Fibroblast of pulmonary artery (primary cell): ENCODE measurements around the gene CUEDC1.
A peak's percentile ranks its signal among the peaks of the same experiment; 100 is the strongest.

Experiments
- DNase-seq: peaks from one replicate; pipeline ENCODE4 v3.0.0-alpha.2; 2010; ENCODE audit warnings: low read depth
- H3K4me3 ChIP-seq: replicated peaks from 2 replicates; pipeline ENCODE4 v1.5.1; 2011; ENCODE audit warnings: low read depth, mild to moderate bottlenecking, control low read depth, low read length, moderate library complexity
- CTCF ChIP-seq: IDR thresholded peaks from 2 replicates; pipeline ENCODE4 v1.5.1; 2011; ENCODE audit warnings: mild to moderate bottlenecking, control low read depth, low read length, inconsistent platforms; ENCODE audit errors: missing control alignments

The CUEDC1 gene

DNA sequence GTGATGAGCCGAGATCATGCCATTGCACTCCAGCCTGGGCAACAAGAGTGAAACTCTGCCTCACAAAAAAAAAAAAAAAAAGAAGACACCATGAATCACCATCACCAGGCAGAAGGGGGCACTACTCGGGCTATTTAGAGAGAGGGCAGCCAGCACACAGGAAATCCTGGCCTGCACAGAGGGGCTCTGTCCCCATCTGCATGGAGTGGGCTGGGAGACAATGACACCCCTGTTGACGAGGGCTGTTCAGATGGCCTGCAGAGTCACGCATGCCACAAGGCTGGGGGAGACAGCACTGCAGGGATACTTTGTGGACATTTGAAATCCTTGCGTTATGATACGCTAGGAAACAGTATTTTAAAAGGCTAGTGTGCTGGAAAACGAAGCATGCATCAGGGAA lies 48.3 kb downstream of the CUEDC1 start:
- H3K4me3 ChIP-seq = no peak overlapping the region
- no peak for DNase-seq
- peak; percentile 12 for TF ChIP-seq CTCF

- H3K4me3 ChIP-seq = no peak overlapping the region
- DNase-seq = no peak
- no peak for TF ChIP-seq CTCF
These were observed 49.2 kb downstream of the CUEDC1 start for GRCh38 chr17:57905875-57906455.

- no peak for DNase-seq
- no peak for TF ChIP-seq CTCF
- no peak overlapping the region for H3K4me3 ChIP-seq
These were observed 51.3 kb downstream of the CUEDC1 start for GRCh38 chr17:57903961-57904360.

DNA sequence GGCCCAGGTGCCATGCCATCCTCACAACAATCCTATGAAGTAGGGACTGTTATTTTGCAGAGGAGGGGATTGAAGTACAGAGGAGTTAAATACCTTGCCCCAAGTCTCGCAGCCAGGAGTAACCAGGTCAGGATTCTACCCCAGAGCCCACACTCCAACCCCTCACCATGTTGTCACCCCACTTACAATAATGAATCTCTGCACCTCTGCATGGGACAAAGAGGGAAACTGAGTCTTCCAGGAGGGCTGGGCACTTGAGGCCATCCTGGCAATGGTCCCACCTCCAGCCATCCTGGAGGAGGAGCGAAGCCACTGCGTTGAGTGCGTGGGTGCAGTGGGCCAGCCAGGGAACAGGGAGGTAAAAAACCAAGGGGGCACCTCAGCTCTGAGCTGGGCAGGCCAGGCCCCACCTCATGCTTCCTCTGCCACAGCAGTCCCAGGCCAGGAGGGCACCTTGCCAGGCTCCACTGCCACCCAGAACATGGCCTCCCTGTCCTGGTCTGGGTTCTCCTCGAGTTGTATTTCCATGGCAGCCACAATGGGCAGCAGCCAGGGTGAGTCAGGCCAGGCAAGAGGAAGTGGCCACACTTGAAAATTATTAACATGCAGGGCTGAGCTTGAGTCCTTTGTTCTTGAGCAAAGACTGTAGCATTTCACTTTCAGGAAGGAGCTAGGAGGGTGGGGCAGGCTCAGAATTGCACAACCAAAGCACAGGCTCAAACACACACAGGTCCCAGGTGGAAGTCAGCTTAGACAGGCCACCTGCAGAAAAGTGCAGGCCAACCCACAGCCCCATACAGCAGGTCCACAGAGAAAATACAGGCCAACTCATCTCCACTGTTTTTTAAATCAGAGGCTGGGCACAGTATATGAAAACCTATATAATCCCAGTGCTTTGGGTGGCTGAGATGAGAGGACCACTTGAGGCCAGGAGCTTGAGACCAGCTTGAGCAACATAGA lies 52.1 kb downstream of the CUEDC1 start:
- TF ChIP-seq CTCF = no peak
- no peak overlapping the region for H3K4me3 ChIP-seq
- peak; percentile 85 for DNase-seq

DNA sequence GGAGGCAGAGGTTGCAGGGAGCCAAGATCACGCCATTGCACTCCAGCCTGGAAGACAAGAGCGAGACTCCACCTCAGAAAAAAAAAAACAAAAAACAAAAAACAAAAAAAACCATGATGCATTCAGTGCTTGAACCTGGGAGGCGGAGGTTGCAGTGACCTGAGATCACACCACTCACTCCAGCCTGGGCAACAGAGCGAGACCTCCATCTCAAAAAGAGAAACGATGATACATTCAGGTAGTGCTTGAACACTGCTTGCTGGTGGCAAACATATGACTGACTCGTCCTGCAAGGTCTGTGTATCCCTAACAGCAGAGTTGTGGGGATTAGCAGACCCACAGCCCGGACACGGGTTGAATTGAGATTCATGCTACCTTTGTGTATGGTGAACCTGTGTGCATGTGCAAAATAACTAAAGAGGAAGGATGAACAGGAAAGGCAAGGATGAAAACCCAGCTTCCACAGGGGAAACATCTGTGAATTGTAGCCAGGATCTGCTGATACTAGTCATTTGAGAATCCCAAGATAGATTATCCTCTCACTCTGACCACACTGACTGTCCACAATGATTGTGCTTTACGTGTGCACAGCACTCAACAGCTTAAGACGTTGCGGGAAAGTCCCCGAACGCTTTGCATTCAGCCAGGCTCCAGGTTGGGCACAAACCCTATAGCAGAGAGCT lies 53.0 kb downstream of the CUEDC1 start:
- no peak for TF ChIP-seq CTCF
- H3K4me3 ChIP-seq = no peak overlapping the region
- DNase-seq = no peak

GRCh38 chr17:57900991-57901743 lies 54.0 kb downstream of the CUEDC1 start:
- no peak for TF ChIP-seq CTCF
- DNase-seq = no peak
- no peak overlapping the region for H3K4me3 ChIP-seq
